Bronchial epithelial cell (primary cell): ENCODE measurements around the gene SARS1. TPM values are rescaled to one million over a fixed set of nuclear protein-coding genes. Genes with fewer than 3 reads are reported as not detected.

Experiments
- DNase-seq: peaks from one replicate; pipeline ENCODE4 v3.0.0-alpha.2; 2010; ENCODE audit warnings: low read depth
- FAIRE-seq: peaks from 2 replicates; lab custom pipeline; 2011; peaks lifted over from hg19 to GRCh38; lab: Jason Lieb, UNC
- H3K27me3 ChIP-seq: 2 replicates; pipeline ENCODE4 v1.5.1; 2011; ENCODE audit warnings: low read length; ENCODE audit not compliant: control insufficient read depth, insufficient read depth
- H3K36me3 ChIP-seq: 2 replicates; pipeline ENCODE4 v1.5.1; 2011; ENCODE audit warnings: low read length; ENCODE audit not compliant: control insufficient read depth, insufficient read depth
- H3K4me3 ChIP-seq: 2 replicates; pipeline ENCODE4 v1.5.1; 2011; ENCODE audit warnings: mild to moderate bottlenecking, low read depth, low read length, control low read depth
- CTCF ChIP-seq: IDR thresholded peaks from 2 replicates; pipeline ENCODE4 v1.5.1; 2011; ENCODE audit warnings: mild to moderate bottlenecking, moderate library complexity, low read length, control low read depth, inconsistent platforms; ENCODE audit not compliant: insufficient read depth, severe bottlenecking
- total RNA-seq: library from RNA; depleted of rRNA; stranded (reverse); fragments of >200 nt; gene quantifications from 2 replicates; pipeline ENCODE4 v1.2.1, GENCODE V29; 2014

SARS1 gene
- total RNA-seq, 1 donor from 2014 or later, result 572 TPM

DNA sequence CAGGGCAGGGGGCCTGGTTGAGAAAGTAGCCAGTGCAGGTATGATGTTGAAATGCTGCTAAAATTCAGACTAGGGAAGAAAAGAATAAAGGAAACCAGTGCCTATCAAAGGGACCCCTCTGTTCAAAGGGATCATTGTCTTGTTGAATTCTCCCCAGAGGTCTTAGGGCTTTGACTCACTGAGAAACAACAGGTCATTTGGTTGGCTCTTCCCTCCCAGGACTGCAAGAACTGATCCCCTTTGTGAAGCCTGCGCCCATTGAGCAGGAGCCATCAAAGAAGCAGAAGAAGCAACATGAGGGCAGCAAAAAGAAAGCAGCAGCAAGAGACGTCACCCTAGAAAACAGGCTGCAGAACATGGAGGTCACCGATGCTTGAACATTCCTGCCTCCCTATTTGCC, 23.8 kb downstream of the SARS1 start:
- Histone ChIP-seq H3K4me3 (no peak overlapping the region), H3K27me3 (no peaks in the 10 kb centered on the region), H3K36me3 (peaks cover 30% of the 10 kb centered on the region)
- TF ChIP-seq CTCF, result no peak
- FAIRE-seq (no peak), DNase-seq (no peak)

DNA sequence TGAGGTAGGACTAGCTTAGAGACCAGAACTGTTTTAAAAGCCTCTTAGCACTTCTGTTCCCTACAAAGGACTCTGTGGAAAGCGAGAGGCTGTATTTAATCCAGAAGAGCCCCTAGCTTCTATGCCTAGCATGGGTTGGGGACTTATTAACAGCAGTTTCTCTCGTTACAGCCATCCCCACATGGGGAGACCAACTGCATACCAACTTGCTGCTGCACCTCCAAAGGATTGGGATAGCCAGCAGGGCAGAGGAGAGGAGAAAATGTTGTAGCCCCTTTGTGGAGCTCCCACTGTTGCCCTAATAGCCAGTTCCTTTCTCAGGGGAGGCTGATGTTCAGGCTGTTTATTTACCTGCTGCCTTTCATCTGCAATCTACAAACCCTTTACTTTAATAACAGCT, 24.7 kb downstream of the SARS1 start:
- TF ChIP-seq CTCF, result no peak
- no peak overlapping the region for H3K4me3 ChIP-seq
- peaks cover 30% of the 10 kb centered on the region for H3K36me3 ChIP-seq
- H3K27me3 ChIP-seq, result no peaks in the 10 kb centered on the region
- no peak for DNase-seq
- FAIRE-seq, result no peak

- no peak overlapping the region for H3K4me3 ChIP-seq
- no peaks in the 10 kb centered on the region for H3K27me3 ChIP-seq
- DNase-seq, result no peak
- peaks cover 30% of the 10 kb centered on the region for H3K36me3 ChIP-seq
- no peak for FAIRE-seq
- TF ChIP-seq CTCF, result no peak
Observed at GRCh38 chr1:109239047-109239408, 25.3 kb downstream of the SARS1 start.

DNA sequence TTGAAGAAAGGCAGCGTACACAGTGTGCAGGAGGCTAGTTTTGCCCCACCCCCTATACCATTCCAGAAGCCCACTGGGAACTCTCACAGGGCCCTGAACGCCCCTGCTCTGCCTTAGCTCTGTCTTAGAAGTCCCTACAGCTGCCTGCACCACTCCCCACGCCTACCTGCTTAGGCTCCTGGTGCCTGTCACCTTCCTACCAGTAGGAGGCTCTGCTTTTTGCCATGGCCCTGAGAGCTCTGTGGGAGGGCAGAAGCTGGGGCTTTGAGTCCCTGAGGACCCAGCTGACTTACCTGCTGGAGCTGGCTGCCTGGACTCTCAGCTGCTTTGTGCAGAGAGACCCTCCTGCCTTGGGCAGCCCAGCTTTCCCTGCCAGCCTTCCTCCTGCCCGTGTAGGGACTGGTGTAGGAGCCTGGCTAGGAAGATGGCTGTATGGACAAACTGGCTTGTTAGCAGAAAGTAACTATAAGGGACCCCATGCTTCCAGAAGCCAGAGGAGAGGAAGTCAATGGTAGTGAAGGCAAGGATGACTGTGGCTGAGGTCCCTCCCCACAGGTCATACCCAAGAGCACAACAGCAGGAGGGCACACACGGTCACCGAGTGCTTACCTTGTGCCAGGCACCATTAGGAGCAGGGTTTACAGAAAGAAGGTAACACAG, 25.8 kb downstream of the SARS1 start:
- H3K27me3 ChIP-seq, result no peaks in the 10 kb centered on the region
- H3K4me3 ChIP-seq, result no peak overlapping the region
- DNase-seq (peak; percentile 76), FAIRE-seq (no peak)
- peak; percentile 86 for TF ChIP-seq CTCF
- peaks cover 29% of the 10 kb centered on the region for H3K36me3 ChIP-seq

GRCh38 chr1:109240158-109241152, 26.7 kb downstream of the SARS1 start:
- no peak for FAIRE-seq
- no peak for TF ChIP-seq CTCF

More at GRCh38 chr1:109240158-109241152, 26.7 kb downstream of the SARS1 start:
- peak; percentile 99 for DNase-seq
- Histone ChIP-seq H3K36me3 (peaks cover 21% of the 10 kb centered on the region), H3K4me3 (no peak overlapping the region), H3K27me3 (no peaks in the 10 kb centered on the region)
